BJ (cell line): ENCODE data around the gene LHFPL6. TPM values are rescaled to one million over a fixed set of nuclear protein-coding genes. Genes with fewer than 3 reads are reported as not detected.

ENCODE experiments used
- CTCF ChIA-PET: fragments of 350-600 bp; formaldehyde crosslinking; extraction: SDS; loops from one replicate; lab custom pipeline; 2021; ENCODE audit warnings: antibody characterized with exemption, inconsistent platforms; lab: Yijun Ruan, JAX
- POLR2A ChIA-PET: fragments of 300-600 bp; sonication (Branson Sonifier 250); formaldehyde crosslinking; extraction: SDS; loops from one replicate; lab custom pipeline; 2021; ENCODE audit warnings: antibody characterized with exemption; lab: Charles Lee
- DNase-seq: peaks from one replicate; pipeline ENCODE4 v3.0.0-alpha.2; 2011; ENCODE audit warnings: low read depth
- H3K27me3 ChIP-seq: 2 replicates; pipeline ENCODE4 v1.6.0; 2011; ENCODE audit warnings: low read length; ENCODE audit not compliant: control insufficient read depth, insufficient read depth
- H3K36me3 ChIP-seq: 2 replicates; pipeline ENCODE4 v1.5.1; 2011; ENCODE audit warnings: low read length; ENCODE audit not compliant: control insufficient read depth, insufficient read depth
- H3K4me3 ChIP-seq: 2 replicates; pipeline ENCODE4 v1.5.1; 2011; ENCODE audit warnings: low read depth, mild to moderate bottlenecking, control low read depth, low read length
- CTCF ChIP-seq: IDR thresholded peaks from 2 replicates; pipeline ENCODE4 v1.5.1; 2011; ENCODE audit warnings: low read depth, mild to moderate bottlenecking, control low read depth, inconsistent platforms, low read length, moderate library complexity; ENCODE audit not compliant: insufficient read depth
- polyA plus RNA-seq: library from polyadenylated mRNA; depleted of rRNA; stranded (reverse); fragments of >200 nt; gene quantifications from 2 replicates; pipeline ENCODE4 v1.2.3, GENCODE V29; 2011

LHFPL6 gene
- polyA plus RNA-seq, 1 experiment: 69.0 TPM

DNA sequence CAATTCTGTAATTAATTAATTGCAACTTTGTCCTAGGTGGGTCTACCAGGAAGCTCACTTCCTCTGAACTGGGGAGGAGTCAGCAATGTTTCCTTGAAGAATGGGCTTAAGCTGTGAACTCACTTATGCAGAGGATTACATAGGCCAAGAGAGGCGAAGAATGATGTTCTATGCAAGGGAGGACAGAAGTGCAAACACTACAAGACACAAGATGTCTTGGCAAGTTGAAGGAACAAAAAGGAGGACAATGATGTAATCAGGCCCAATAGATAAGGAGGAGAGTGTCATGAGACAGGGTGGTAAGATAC is 275.9 kb downstream of the LHFPL6 start:
- DNase-seq: no peak
- ChIA-PET CTCF (no interaction called here), POLR2A (no interaction called here)
- H3K36me3 ChIP-seq: no peaks in the 10 kb centered on the region
- no peak overlapping the region for H3K4me3 ChIP-seq
- no peaks in the 10 kb centered on the region for H3K27me3 ChIP-seq
- TF ChIP-seq CTCF: no peak

- Histone ChIP-seq H3K27me3 (no peaks in the 10 kb centered on the region), H3K36me3 (no peaks in the 10 kb centered on the region), H3K4me3 (no peak overlapping the region)
- ChIA-PET CTCF (no interaction called here), POLR2A (no interaction called here)
- no peak for TF ChIP-seq CTCF
- DNase-seq: no peak
These were observed 276.4 kb downstream of the LHFPL6 start for GRCh38 chr13:39326469-39327171.

DNA sequence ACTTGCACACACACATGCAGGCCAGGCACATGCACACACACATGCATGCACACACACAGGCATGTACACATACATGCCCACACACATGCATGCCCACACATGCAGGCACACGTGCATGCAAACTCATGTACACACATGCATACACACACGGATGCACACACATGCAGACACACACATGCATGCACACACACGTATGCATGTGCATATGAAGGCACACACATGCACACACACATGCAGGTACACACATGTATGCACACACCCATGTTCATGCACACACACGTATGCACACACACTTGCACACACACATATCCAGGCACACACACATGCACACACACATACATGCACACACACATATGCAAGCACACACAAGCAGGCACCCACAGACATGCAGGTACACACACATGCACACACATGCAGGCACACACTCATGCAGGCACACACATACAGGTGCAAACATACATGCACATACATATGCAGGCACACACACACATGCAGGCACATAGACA is 278.1 kb downstream of the LHFPL6 start:
- TF ChIP-seq CTCF: no peak
- H3K36me3 ChIP-seq: no peaks in the 10 kb centered on the region
- H3K4me3 ChIP-seq: no peak overlapping the region
- no peaks in the 10 kb centered on the region for H3K27me3 ChIP-seq
- no peak for DNase-seq
- POLR2A ChIA-PET: no interaction called here
- CTCF ChIA-PET: no interaction called here

- DNase-seq: no peak
- ChIA-PET CTCF (interaction anchor here (0.7 to 1.0 kb wide), 2 partner anchors 293 to 766 kb away, joined by 3 to 4 read pairs; no protein-coding TSS in a partner anchor), POLR2A (no interaction called here)
- no peak overlapping the region for H3K4me3 ChIP-seq
- H3K36me3 ChIP-seq: no peaks in the 10 kb centered on the region
- no peaks in the 10 kb centered on the region for H3K27me3 ChIP-seq
- no peak for TF ChIP-seq CTCF
These were observed 280.0 kb downstream of the LHFPL6 start for GRCh38 chr13:39322836-39323585.

GRCh38 chr13:39321574-39321973 is 281.4 kb downstream of the LHFPL6 start:
- no peaks in the 10 kb centered on the region for H3K36me3 ChIP-seq
- no peak overlapping the region for H3K4me3 ChIP-seq
- no peak for DNase-seq
- ChIA-PET POLR2A (no interaction called here), CTCF (no interaction called here)
- TF ChIP-seq CTCF: no peak
- H3K27me3 ChIP-seq: no peaks in the 10 kb centered on the region
